ENCODE results near the gene MYOM1.

- TF ChIP-seq, protein P1, sequence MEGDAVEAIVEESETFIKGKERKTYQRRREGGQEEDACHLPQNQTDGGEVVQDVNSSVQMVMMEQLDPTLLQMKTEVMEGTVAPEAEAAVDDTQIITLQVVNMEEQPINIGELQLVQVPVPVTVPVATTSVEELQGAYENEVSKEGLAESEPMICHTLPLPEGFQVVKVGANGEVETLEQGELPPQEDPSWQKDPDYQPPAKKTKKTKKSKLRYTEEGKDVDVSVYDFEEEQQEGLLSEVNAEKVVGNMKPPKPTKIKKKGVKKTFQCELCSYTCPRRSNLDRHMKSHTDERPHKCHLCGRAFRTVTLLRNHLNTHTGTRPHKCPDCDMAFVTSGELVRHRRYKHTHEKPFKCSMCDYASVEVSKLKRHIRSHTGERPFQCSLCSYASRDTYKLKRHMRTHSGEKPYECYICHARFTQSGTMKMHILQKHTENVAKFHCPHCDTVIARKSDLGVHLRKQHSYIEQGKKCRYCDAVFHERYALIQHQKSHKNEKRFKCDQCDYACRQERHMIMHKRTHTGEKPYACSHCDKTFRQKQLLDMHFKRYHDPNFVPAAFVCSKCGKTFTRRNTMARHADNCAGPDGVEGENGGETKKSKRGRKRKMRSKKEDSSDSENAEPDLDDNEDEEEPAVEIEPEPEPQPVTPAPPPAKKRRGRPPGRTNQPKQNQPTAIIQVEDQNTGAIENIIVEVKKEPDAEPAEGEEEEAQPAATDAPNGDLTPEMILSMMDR (conservative IDR thresholded peaks at IDR 0.05; ENCODE audit: low read depth, low read length), result no peak
- TF ChIP-seq EZH2phosphoT487 (IDR thresholded peaks at IDR 0.05; ENCODE audit: borderline replicate concordance, low read length) (no peak), EZH2 (IDR thresholded peaks at IDR 0.05; ENCODE audit: low read length, unreplicated experiment) (no peak)
Observed at GRCh38 chr18:3097082-3097481, 122.7 kb downstream of the MYOM1 start.
